ENCODE data around the gene UPF2.

DNA sequence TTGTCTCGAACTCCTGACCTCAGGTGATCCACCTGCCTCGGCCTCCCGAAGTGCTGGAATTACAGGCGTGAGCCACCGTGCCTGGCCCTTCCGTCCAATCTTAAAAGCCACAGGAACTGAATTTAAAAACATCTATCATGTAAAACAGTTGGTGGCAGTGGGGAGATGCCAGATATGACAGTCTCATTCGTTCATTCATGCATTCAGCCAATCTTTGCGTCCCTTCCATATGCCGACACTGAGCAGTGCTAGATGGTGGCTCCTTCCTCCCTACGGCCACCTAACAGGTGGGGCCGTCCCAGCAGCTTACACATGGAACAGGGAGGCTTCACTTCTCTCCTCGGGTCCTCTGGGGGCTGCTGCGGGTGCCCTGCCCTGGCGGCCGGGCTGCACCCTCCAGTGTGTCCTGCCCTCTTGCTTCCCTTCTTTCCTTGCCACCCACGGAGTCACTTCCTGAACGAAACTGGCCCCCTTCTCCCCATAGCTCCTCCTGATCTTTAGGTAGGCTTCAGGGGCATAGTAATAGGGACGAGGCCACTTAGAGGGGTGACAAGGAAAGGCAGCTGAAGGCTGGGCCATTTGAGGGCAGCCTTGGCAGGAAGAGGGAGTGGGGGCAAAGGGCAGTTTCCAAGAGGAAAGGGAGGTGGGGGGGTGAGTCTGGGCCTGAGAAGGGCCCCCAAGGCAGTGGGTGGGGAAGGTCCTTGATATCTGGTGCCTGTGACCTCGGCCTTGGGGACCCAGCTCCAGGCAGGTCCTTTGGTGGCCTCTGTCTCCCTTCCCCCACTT is 165.6 kb downstream of the UPF2 start:
- TF ChIP-seq CTCF (IDR thresholded peaks at IDR 0.05) (no peak), POLR2A (IDR thresholded peaks at IDR 0.05) (no peak)
